Liver (tissue), 9 donors: Measurements from ENCODE around the gene GRB7. TPM values are rescaled to one million over a fixed set of nuclear protein-coding genes. Genes with fewer than 3 reads are reported as not detected.

Experiments used
- DNase-seq: peaks from one replicate; pipeline ENCODE4 v3.0.0-alpha.2; 2017; ENCODE audit warnings: low spot score
- H3K27ac ChIP-seq, 2 donors: one replicate each; pipeline ENCODE4 v1.7.0; 2013; ENCODE audit warnings: inconsistent platforms in 2 of 2, low read length in 2 of 2, control low read depth in 1 of 2, low read depth in 1 of 2, mild to moderate bottlenecking in 1 of 2
- H3K27me3 ChIP-seq, 4 donors: one replicate each; pipeline versions ENCODE4 v1.6.1 to v1.7.0; 2013; ENCODE audit warnings: low read length in 3 of 4, inconsistent platforms in 1 of 4, mild to moderate bottlenecking in 1 of 4, moderate library complexity in 1 of 4; ENCODE audit not compliant: control insufficient read depth in 4 of 4, insufficient read depth in 4 of 4
- H3K36me3 ChIP-seq, 4 donors: one replicate each; pipeline versions ENCODE4 v1.6.1 to v1.7.0; 2013; ENCODE audit warnings: low read length in 3 of 4, mild to moderate bottlenecking in 3 of 4, low read depth in 1 of 4, moderate library complexity in 1 of 4; ENCODE audit not compliant: control insufficient read depth in 4 of 4, insufficient read depth in 3 of 4
- H3K4me1 ChIP-seq, 4 donors: one replicate each; pipeline versions ENCODE4 v1.6.1 to v1.7.0; 2013; ENCODE audit warnings: low read length in 3 of 4, mild to moderate bottlenecking in 3 of 4, moderate library complexity in 1 of 4; ENCODE audit not compliant: control insufficient read depth in 4 of 4, insufficient read depth in 4 of 4
- H3K4me3 ChIP-seq, 3 donors: one replicate each; pipeline versions ENCODE4 v1.6.1 to v1.7.0; 2013; ENCODE audit warnings: low read length in 3 of 3, control low read depth in 1 of 3, low read depth in 1 of 3, mild to moderate bottlenecking in 1 of 3
- H3K9ac ChIP-seq, 2 donors: one replicate each; pipeline ENCODE4 v1.7.0; 2013; ENCODE audit warnings: low read length in 2 of 2, mild to moderate bottlenecking in 2 of 2, moderate library complexity in 2 of 2, control low read depth in 1 of 2, low read depth in 1 of 2
- H3K9me3 ChIP-seq, 4 donors: one replicate each; pipeline versions ENCODE4 v1.6.1 to v1.7.0; 2013; ENCODE audit warnings: low read length in 3 of 4; ENCODE audit not compliant: control insufficient read depth in 4 of 4
- CTCF ChIP-seq: fragments of 150-350 bp; IDR thresholded peaks from 2 replicates; pipeline ENCODE4 v1.5.1; 2017; ENCODE audit warnings: improper control_type of control experiment, low read depth, low read length; ENCODE audit not compliant: missing input control
- EGR1 ChIP-seq, 2 donors: IDR thresholded peaks; 2 replicates each; pipeline ENCODE4 v1.6.1; 2016 to 2018; ENCODE audit warnings: antibody characterized with exemption in 2 of 2, low read depth in 2 of 2
- FOXA1 ChIP-seq: IDR thresholded peaks from 2 replicates; pipeline ENCODE4 v1.6.1; 2016; ENCODE audit warnings: antibody characterized with exemption
- GABPA ChIP-seq, 2 donors: IDR thresholded peaks in 1 of 2; conservative IDR thresholded peaks in 1 of 2; 2 replicates each; pipeline ENCODE4 v1.6.1; 2016; ENCODE audit warnings: antibody characterized with exemption in 2 of 2, mild to moderate bottlenecking in 1 of 2, moderate library complexity in 1 of 2
- HNF4G ChIP-seq: IDR thresholded peaks from 2 replicates; pipeline ENCODE4 v1.6.1; 2016; ENCODE audit warnings: antibody characterized with exemption
- JUND ChIP-seq, 2 donors: IDR thresholded peaks; 2 replicates each; pipeline ENCODE4 v1.6.1; 2016; ENCODE audit warnings: antibody characterized with exemption in 2 of 2
- MAX ChIP-seq: IDR thresholded peaks from 2 replicates; pipeline ENCODE4 v1.6.1; 2016; ENCODE audit warnings: antibody characterized with exemption
- RAD21 ChIP-seq, 2 donors: IDR thresholded peaks; 2 replicates each; pipeline ENCODE4 v1.6.1; 2016; ENCODE audit warnings: antibody characterized with exemption in 2 of 2, mild to moderate bottlenecking in 2 of 2
- REST ChIP-seq: IDR thresholded peaks from 2 replicates; pipeline ENCODE4 v1.6.1; 2016; ENCODE audit warnings: antibody characterized with exemption, mild to moderate bottlenecking
- YY1 ChIP-seq: IDR thresholded peaks from 2 replicates; pipeline ENCODE4 v1.6.1; 2016; ENCODE audit warnings: antibody characterized with exemption, mild to moderate bottlenecking
- ZBTB33 ChIP-seq: IDR thresholded peaks from 2 replicates; pipeline ENCODE4 v1.6.1; 2016; ENCODE audit warnings: antibody characterized with exemption
- WGBS: extraction: QIAGEN DNeasy Blood & Tissue Kit; methylation state at CpG from one replicate; pipeline ENCODE4 v1.1.7; 2013; 5-methylcytosine and 5-hydroxymethylcytosine counted together
- polyA plus RNA-seq, 2 donors: library from polyadenylated mRNA; stranded (reverse) in 1 of 2; unstranded in 1 of 2; fragments of 200-250 nt in 1 of 2; fragments of >200 nt in 1 of 2; fragmentation: Nextera tagmentation in 1 of 2; extraction: Ambion mirVana in 1 of 2; gene quantifications; one replicate each; pipeline versions ENCODE4 v1.2.1 to v1.2.3, GENCODE V29; 2013 to 2015
- total RNA-seq, 2 donors: library from RNA; depleted of rRNA; stranded (reverse); fragments of >200 nt; gene quantifications; one replicate each; pipeline ENCODE4 v1.2.3, GENCODE V29; 2014
- donor health status: healthy.
- donor health status: healthy.
- donor health status: healthy.
- donor health status: healthy.
- donor health status: healthy.

GRB7 gene
- total and polyA plus RNA-seq, 4 donors, result 1.9 to 6.8 (median 2.5) TPM

GRCh38 chr17:39695089-39695474 is 42.7 kb upstream of the GRB7 start:
- WGBS, result 93% methylated on average over 2 of the region's 2 CpGs

More at GRCh38 chr17:39695089-39695474, 42.7 kb upstream of the GRB7 start:
- Histone ChIP-seq H3K4me1 (peaks cover 9 to 36% (median 22%) of the 10 kb centered on the region in 4 donors), H3K9ac (no peak overlapping the region), H3K36me3 (peaks cover 0 to 2% (median 0%) of the 10 kb centered on the region in 4 donors), H3K27me3 (no peaks in the 10 kb centered on the region), H3K9me3 (no peaks in the 10 kb centered on the region), H3K27ac (peak overlapping the region; percentile 12 to 66), H3K4me3 (no peak overlapping the region)
- DNase-seq, result no peak
- TF ChIP-seq JUND (IDR thresholded peaks at IDR 0.05), result no peak
- TF ChIP-seq ZBTB33, result no peak
- no peak for TF ChIP-seq EGR1 (IDR thresholded peaks at IDR 0.05; ENCODE audit: low read depth in 2 of 2)
- no peak for TF ChIP-seq HNF4G
- TF ChIP-seq CTCF, result no peak
- no peak for TF ChIP-seq GABPA (IDR thresholded peaks at IDR 0.05 in 1 of 2, conservative IDR thresholded peaks at IDR 0.05 in 1 of 2)
- no peak for TF ChIP-seq REST
- TF ChIP-seq RAD21 (IDR thresholded peaks at IDR 0.05), result no peak
- no peak for TF ChIP-seq MAX
- TF ChIP-seq YY1, result no peak
- no peak for TF ChIP-seq FOXA1
